GM23338 (cell line): Measurements from ENCODE around the gene DLL1. TPM values are rescaled to one million over a fixed set of nuclear protein-coding genes. Genes with fewer than 3 reads are reported as not detected.
A peak's percentile ranks its signal among the peaks of the same experiment; 100 is the strongest.

Experiments
- ATAC-seq: fragments of 200-7000 bp; cut with Tn5 transposase; 3 replicates; pipeline ENCODE4 v1.9.1; 2020
- DNase-seq: peaks from one replicate; pipeline ENCODE4 v3.0.0-alpha.2; 2015; ENCODE audit warnings: low spot score
- H2AFZ ChIP-seq: fragments of 200-600 bp; sonication (generic); 2 replicates; pipeline ENCODE4 v1.8.0; 2016; ENCODE audit warnings: antibody characterized with exemption, mild to moderate bottlenecking, moderate library complexity
- H3F3A ChIP-seq: fragments of 200-600 bp; sonication (generic); replicated peaks from 2 replicates; pipeline ENCODE4 v1.8.0; 2017; ENCODE audit warnings: antibody characterized with exemption, mixed run types, low read depth
- H3K27ac ChIP-seq: fragments of 200-600 bp; sonication (generic); 2 replicates; pipeline ENCODE4 v1.6.1; 2016; ENCODE audit warnings: low read depth
- H3K27me3 ChIP-seq: fragments of 200-600 bp; sonication (generic); 2 replicates; pipeline ENCODE4 v1.8.0; 2016; ENCODE audit warnings: mild to moderate bottlenecking, mixed run types, moderate library complexity; ENCODE audit not compliant: insufficient read depth
- H3K36me3 ChIP-seq: fragments of 200-600 bp; sonication (generic); 2 replicates; pipeline ENCODE4 v1.8.0; 2016; ENCODE audit warnings: mild to moderate bottlenecking; ENCODE audit not compliant: insufficient read depth
- H3K4me1 ChIP-seq: fragments of 200-600 bp; sonication (generic); 2 replicates; pipeline ENCODE4 v1.8.0; 2016; ENCODE audit warnings: mild to moderate bottlenecking, moderate library complexity; ENCODE audit not compliant: insufficient read depth
- H3K4me2 ChIP-seq: fragments of 200-600 bp; sonication (generic); 2 replicates; pipeline ENCODE4 v1.7.1; 2017; ENCODE audit warnings: mixed run types
- H3K4me3 ChIP-seq: fragments of 200-600 bp; sonication (generic); 2 replicates; pipeline ENCODE4 v1.6.1; 2016; ENCODE audit warnings: mixed run types
- H3K79me2 ChIP-seq: fragments of 200-600 bp; sonication (generic); replicated peaks from 2 replicates; pipeline ENCODE4 v1.8.0; 2017; ENCODE audit warnings: mild to moderate bottlenecking; ENCODE audit not compliant: insufficient read depth
- H3K9me2 ChIP-seq: fragments of 200-600 bp; sonication (generic); 2 replicates; pipeline ENCODE4 v1.8.0; 2017; ENCODE audit not compliant: insufficient read depth
- H4K20me1 ChIP-seq: fragments of 200-600 bp; sonication (generic); replicated peaks from 2 replicates; pipeline ENCODE4 v1.8.0; 2017; ENCODE audit warnings: mild to moderate bottlenecking; ENCODE audit not compliant: insufficient read depth
- H3K27ac Mint-ChIP-seq: 2 replicates; pipeline ENCODE4 v1.8.0; 2020; ENCODE audit warnings: inconsistent platforms, mild to moderate bottlenecking, moderate library complexity, mixed read lengths
- H3K27me3 Mint-ChIP-seq: 3 replicates; pipeline ENCODE4 v1.8.0; 2022; ENCODE audit warnings: low read depth, mild to moderate bottlenecking, moderate library complexity, mixed read lengths, inconsistent platforms; ENCODE audit not compliant: insufficient read depth, poor library complexity
- H3K36me3 Mint-ChIP-seq: 3 replicates; pipeline ENCODE4 v1.8.0; 2021; ENCODE audit warnings: low read depth, mild to moderate bottlenecking, inconsistent platforms, moderate library complexity, mixed read lengths
- H3K4me1 Mint-ChIP-seq: 3 replicates; pipeline ENCODE4 v1.8.0; 2020; ENCODE audit warnings: mild to moderate bottlenecking, inconsistent platforms, mixed read lengths
- H3K4me3 Mint-ChIP-seq: 3 replicates; pipeline ENCODE4 v1.8.0; 2021; ENCODE audit warnings: moderate library complexity, mild to moderate bottlenecking, inconsistent platforms, mixed read lengths
- H3K9me3 Mint-ChIP-seq: 3 replicates; pipeline ENCODE4 v1.8.0; 2020; ENCODE audit warnings: moderate library complexity, mild to moderate bottlenecking, inconsistent platforms, mixed read lengths
- CTCF ChIP-seq, 2 experiments: fragments of 200-600 bp in 1 of 2; sonication (generic) in 1 of 2; conservative IDR thresholded peaks; 2 replicates each; pipeline versions ENCODE4 v1.5.1 to v1.6.1; 2016 to 2017; ENCODE audit warnings: antibody characterized with exemption in 2 of 2, low read depth in 2 of 2, mild to moderate bottlenecking in 2 of 2, moderate library complexity in 1 of 2
- EZH2 ChIP-seq: fragments of 200-600 bp; sonication (generic); IDR thresholded peaks from one replicate; pipeline ENCODE4 v1.8.0; 2017; ENCODE audit warnings: antibody characterized with exemption, mild to moderate bottlenecking, low read depth; ENCODE audit not compliant: unreplicated experiment
- JUNB ChIP-seq: IDR thresholded peaks from one replicate; pipeline ENCODE4 v1.6.1; 2016; ENCODE audit warnings: antibody characterized with exemption; ENCODE audit not compliant: unreplicated experiment
- NANOG ChIP-seq: IDR thresholded peaks from 2 replicates; pipeline ENCODE4 v1.6.1; 2016; ENCODE audit warnings: antibody characterized with exemption, borderline replicate concordance
- REST ChIP-seq: IDR thresholded peaks from one replicate; pipeline ENCODE4 v1.6.1; 2018; ENCODE audit warnings: antibody characterized with exemption; ENCODE audit not compliant: unreplicated experiment
- ZNF114 ChIP-seq: fragments of 250-450 bp; sonication (Bioruptor Pico); IDR thresholded peaks from 2 replicates; pipeline ENCODE4 v1.5.0; 2020; ENCODE audit warnings: mild to moderate bottlenecking, moderate library complexity
- ZNF331 ChIP-seq: fragments of 250-450 bp; sonication (Bioruptor Pico); IDR thresholded peaks from 2 replicates; pipeline ENCODE4 v1.5.0; 2020; ENCODE audit warnings: low read depth, mild to moderate bottlenecking, moderate library complexity
- ZNF462 ChIP-seq: fragments of 250-450 bp; sonication (Bioruptor Pico); IDR thresholded peaks from 2 replicates; pipeline ENCODE4 v1.5.0; 2020; ENCODE audit warnings: mild to moderate bottlenecking, moderate library complexity
- polyA plus RNA-seq: library from polyadenylated mRNA; unstranded; fragments of >200 nt; fragmentation: Nextera tagmentation; extraction: Ambion mirVana; gene quantifications from 2 replicates; pipeline ENCODE4 v1.2.1, GENCODE V29; 2016
- total RNA-seq: library from RNA; depleted of rRNA; stranded (reverse); fragments of >200 nt; shearing (Covaris generic); gene quantifications from 2 replicates; pipeline ENCODE4 v1.2.3, GENCODE V29; 2014

Gene DLL1
- total and polyA plus RNA-seq, 2 experiments from 2014 or later, result 2.2 to 4.6 TPM

- TF ChIP-seq ZNF462 (CRISPR knock-in tag), result no peak
- no peak for TF ChIP-seq NANOG
Observed at GRCh38 chr6:170288852-170289179, 2.1 kb downstream of the DLL1 start (continued).

GRCh38 chr6:170288091-170288631 lies 2.7 kb downstream of the DLL1 start:
- Histone ChIP-seq H3K27me3 (peaks cover 69% of the 10 kb centered on the region), H3K9me2 (no peaks in the 10 kb centered on the region), H3K36me3 (no peaks in the 10 kb centered on the region), H3F3A (peaks cover 15% of the 10 kb centered on the region; the same call in 1 of the 2 replicates), H2AFZ (no peak overlapping the region), H3K79me2 (no peaks in the 10 kb centered on the region), H3K27ac (no peak overlapping the region), H3K4me2 (peak overlapping the region; percentile 93), H3K4me1 (peaks cover 27% of the 10 kb centered on the region), H4K20me1 (no peaks in the 10 kb centered on the region; the same call in 1 of the 2 replicates), H3K4me3 (peak overlapping the region; percentile 78)
- Mint-ChIP-seq H3K4me1 (peaks cover 46% of the 10 kb centered on the region), H3K27me3 (peaks cover 72% of the 10 kb centered on the region), H3K27ac (no peak overlapping the region), H3K9me3 (peaks cover 8% of the 10 kb centered on the region), H3K36me3 (peaks cover 14% of the 10 kb centered on the region), H3K4me3 (peak overlapping the region; percentile 69)
- no peak for ATAC-seq
- no peak for DNase-seq
- TF ChIP-seq EZH2, result no peak
- TF ChIP-seq CTCF (conservative IDR thresholded peaks at IDR 0.05; ENCODE audit: low read depth in 2 of 2), result no peak
- no peak for TF ChIP-seq ZNF114 (CRISPR knock-in tag)
- TF ChIP-seq ZNF331 (CRISPR knock-in tag), result no peak
- TF ChIP-seq JUNB, result no peak
- TF ChIP-seq REST, result no peak
